HEK293 (cell line): ENCODE measurements around the gene USP17L28.
"Not testable (repeated sequence)": the region's sequence is repeated elsewhere in the genome, so short reads cannot be mapped to it uniquely, and the experiment has no call there.

Experiments used
- ZNF48 ChIP-seq: fragments of 450-650 bp; formaldehyde crosslinking; IDR thresholded peaks from 2 replicates; pipeline ENCODE4 v1.5.1; 2016; ENCODE audit warnings: missing biosample characterization, missing genetic modification characterization
- TF ChIP-seq, protein P1 (sequence below): fragments of 450-650 bp; formaldehyde crosslinking; IDR thresholded peaks from 2 replicates; pipeline ENCODE4 v1.5.1; 2016; ENCODE audit warnings: missing biosample characterization, missing genetic modification characterization
- TF ChIP-seq, protein P2 (sequence below): fragments of 450-650 bp; formaldehyde crosslinking; IDR thresholded peaks from 2 replicates; pipeline ENCODE4 v1.5.1; 2017; ENCODE audit warnings: missing biosample characterization, missing genetic modification characterization

DNA sequence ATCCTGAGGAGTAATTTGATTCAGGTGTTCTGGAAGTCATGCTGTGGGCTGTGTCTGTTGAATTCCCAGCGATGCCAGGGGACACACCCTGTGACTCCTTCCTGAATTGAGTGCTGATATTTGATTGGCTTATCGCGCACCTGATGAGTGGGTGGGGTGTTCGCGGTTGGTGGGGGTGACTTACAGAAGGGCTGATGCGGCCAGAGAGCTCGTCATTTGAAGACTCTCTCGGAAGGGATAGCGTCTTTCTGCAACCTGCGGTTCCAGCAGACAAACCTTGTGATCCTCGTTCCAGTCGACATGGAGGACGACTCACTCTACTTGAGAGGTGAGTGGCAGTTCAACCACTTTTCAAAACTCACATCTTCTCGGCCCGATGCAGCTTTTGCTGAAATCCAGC is 4.6 kb downstream of the USP17L28 start, which contains the start of gene USP17L29:
- not testable (repeated sequence) for TF ChIP-seq ZNF48 (tag by site-specific recombination)
- TF ChIP-seq, protein P1, sequence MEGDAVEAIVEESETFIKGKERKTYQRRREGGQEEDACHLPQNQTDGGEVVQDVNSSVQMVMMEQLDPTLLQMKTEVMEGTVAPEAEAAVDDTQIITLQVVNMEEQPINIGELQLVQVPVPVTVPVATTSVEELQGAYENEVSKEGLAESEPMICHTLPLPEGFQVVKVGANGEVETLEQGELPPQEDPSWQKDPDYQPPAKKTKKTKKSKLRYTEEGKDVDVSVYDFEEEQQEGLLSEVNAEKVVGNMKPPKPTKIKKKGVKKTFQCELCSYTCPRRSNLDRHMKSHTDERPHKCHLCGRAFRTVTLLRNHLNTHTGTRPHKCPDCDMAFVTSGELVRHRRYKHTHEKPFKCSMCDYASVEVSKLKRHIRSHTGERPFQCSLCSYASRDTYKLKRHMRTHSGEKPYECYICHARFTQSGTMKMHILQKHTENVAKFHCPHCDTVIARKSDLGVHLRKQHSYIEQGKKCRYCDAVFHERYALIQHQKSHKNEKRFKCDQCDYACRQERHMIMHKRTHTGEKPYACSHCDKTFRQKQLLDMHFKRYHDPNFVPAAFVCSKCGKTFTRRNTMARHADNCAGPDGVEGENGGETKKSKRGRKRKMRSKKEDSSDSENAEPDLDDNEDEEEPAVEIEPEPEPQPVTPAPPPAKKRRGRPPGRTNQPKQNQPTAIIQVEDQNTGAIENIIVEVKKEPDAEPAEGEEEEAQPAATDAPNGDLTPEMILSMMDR = not testable (repeated sequence)
- TF ChIP-seq, protein P2, sequence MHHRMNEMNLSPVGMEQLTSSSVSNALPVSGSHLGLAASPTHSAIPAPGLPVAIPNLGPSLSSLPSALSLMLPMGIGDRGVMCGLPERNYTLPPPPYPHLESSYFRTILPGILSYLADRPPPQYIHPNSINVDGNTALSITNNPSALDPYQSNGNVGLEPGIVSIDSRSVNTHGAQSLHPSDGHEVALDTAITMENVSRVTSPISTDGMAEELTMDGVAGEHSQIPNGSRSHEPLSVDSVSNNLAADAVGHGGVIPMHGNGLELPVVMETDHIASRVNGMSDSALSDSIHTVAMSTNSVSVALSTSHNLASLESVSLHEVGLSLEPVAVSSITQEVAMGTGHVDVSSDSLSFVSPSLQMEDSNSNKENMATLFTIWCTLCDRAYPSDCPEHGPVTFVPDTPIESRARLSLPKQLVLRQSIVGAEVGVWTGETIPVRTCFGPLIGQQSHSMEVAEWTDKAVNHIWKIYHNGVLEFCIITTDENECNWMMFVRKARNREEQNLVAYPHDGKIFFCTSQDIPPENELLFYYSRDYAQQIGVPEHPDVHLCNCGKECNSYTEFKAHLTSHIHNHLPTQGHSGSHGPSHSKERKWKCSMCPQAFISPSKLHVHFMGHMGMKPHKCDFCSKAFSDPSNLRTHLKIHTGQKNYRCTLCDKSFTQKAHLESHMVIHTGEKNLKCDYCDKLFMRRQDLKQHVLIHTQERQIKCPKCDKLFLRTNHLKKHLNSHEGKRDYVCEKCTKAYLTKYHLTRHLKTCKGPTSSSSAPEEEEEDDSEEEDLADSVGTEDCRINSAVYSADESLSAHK = not testable (repeated sequence)
